Measurements from ENCODE around the gene AARS2. TPM values are rescaled to one million over a fixed set of nuclear protein-coding genes. Genes with fewer than 3 reads are reported as not detected.
A peak's percentile ranks its signal among the peaks of the same experiment; 100 is the strongest.

AARS2 gene
- total and polyA plus RNA-seq, 5 donors from 2014 or later, result 3.6 to 15.7 (median 8.3) TPM

GRCh38 chr6:44311304-44311703 lies 1.8 kb downstream of the AARS2 start:
- DNase-seq, result no peak
- Mint-ChIP-seq H3K4me3 (peak overlapping the region; percentile 75 to 98 (median 96)), H3K27me3 (peaks cover 7% of the 10 kb centered on the region), H3K9me3 (no peaks in the 10 kb centered on the region), H3K27ac (no peak overlapping the region), H3K4me1 (peaks cover 0 to 31% (median 16%) of the 10 kb centered on the region in 4 donors), H3K36me3 (peaks cover 23% of the 10 kb centered on the region)
- Histone ChIP-seq H3K36me3 (ENCODE audit: control insufficient read depth, insufficient read depth, low read length) (peaks cover 36% of the 10 kb centered on the region), H3K27ac (ENCODE audit: insufficient read depth, low read length, poor library complexity, severe bottlenecking) (no peak overlapping the region), H3K27me3 (ENCODE audit: control insufficient read depth, insufficient read depth, low read length) (no peaks in the 10 kb centered on the region), H3K4me3 (ENCODE audit: low read depth, low read length) (no peak overlapping the region), H3K4me1 (ENCODE audit: control insufficient read depth, insufficient read depth, low read length, poor library complexity, severe bottlenecking) (peaks cover 11% of the 10 kb centered on the region), H3K9me3 (ENCODE audit: control insufficient read depth in 2 of 2, low read length in 2 of 2) (no peaks in the 10 kb centered on the region)
- no peak for ATAC-seq (ENCODE audit: low read depth in 2 of 2)

DNA sequence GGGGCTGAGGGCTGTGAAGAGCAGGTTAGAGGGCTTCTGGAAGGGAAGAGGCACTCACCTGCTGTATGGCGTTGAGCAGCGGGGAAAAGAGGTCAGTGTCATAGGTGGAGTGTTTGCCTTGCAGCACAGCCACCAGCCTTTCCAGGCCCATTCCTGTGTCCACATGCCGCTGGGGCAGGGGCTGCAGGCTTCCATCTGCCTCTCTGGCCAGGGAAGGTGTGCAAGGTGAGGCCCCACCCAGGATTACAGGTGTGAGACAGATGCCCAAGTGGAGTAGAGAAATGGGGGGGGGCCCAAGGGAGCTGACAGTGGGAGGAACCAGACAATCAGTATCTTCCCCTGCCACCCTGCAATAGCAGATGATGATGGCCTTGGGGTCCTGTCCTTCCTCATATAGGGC lies 2.9 kb downstream of the AARS2 start:
- Histone ChIP-seq H3K27me3 (ENCODE audit: control insufficient read depth, insufficient read depth, low read length) (no peaks in the 10 kb centered on the region), H3K27ac (ENCODE audit: insufficient read depth, low read length, poor library complexity, severe bottlenecking) (no peak overlapping the region), H3K4me1 (ENCODE audit: control insufficient read depth, insufficient read depth, low read length, poor library complexity, severe bottlenecking) (peaks cover 11% of the 10 kb centered on the region), H3K4me3 (ENCODE audit: low read depth, low read length) (no peak overlapping the region), H3K36me3 (ENCODE audit: control insufficient read depth, insufficient read depth, low read length) (peaks cover 46% of the 10 kb centered on the region), H3K9me3 (ENCODE audit: control insufficient read depth in 2 of 2, low read length in 2 of 2) (no peaks in the 10 kb centered on the region)
- DNase-seq, result no peak
- peaks cover 4% of the 10 kb centered on the region for H3K27me3 Mint-ChIP-seq
- peaks cover 0 to 33% (median 16%) of the 10 kb centered on the region in 4 donors for H3K4me1 Mint-ChIP-seq
- no peaks in the 10 kb centered on the region for H3K9me3 Mint-ChIP-seq
- no peak for ATAC-seq (ENCODE audit: low read depth in 2 of 2)
- no peak overlapping the region for H3K27ac Mint-ChIP-seq
- H3K4me3 Mint-ChIP-seq, result peak overlapping the region; percentile 24 to 86 (median 41)
- H3K36me3 Mint-ChIP-seq, result peaks cover 28% of the 10 kb centered on the region

GRCh38 chr6:44309631-44310030 lies 3.5 kb downstream of the AARS2 start:
- ATAC-seq (ENCODE audit: low read depth in 2 of 2) (no peak), DNase-seq (no peak)
- H3K27me3 ChIP-seq (ENCODE audit: control insufficient read depth, insufficient read depth, low read length), result no peaks in the 10 kb centered on the region
- peaks cover 11% of the 10 kb centered on the region for H3K4me1 ChIP-seq (ENCODE audit: control insufficient read depth, insufficient read depth, low read length, poor library complexity, severe bottlenecking)
- H3K36me3 ChIP-seq (ENCODE audit: control insufficient read depth, insufficient read depth, low read length), result peaks cover 46% of the 10 kb centered on the region
- peaks cover 28% of the 10 kb centered on the region for H3K36me3 Mint-ChIP-seq
- H3K4me3 ChIP-seq (ENCODE audit: low read depth, low read length), result no peak overlapping the region
- H3K27ac ChIP-seq (ENCODE audit: insufficient read depth, low read length, poor library complexity, severe bottlenecking), result no peak overlapping the region
- H3K4me1 Mint-ChIP-seq, result peaks cover 0 to 33% (median 16%) of the 10 kb centered on the region in 4 donors
- H3K27me3 Mint-ChIP-seq, result peaks cover 4% of the 10 kb centered on the region
- no peaks in the 10 kb centered on the region for H3K9me3 Mint-ChIP-seq
- H3K9me3 ChIP-seq (ENCODE audit: control insufficient read depth in 2 of 2, low read length in 2 of 2), result no peaks in the 10 kb centered on the region
- peak overlapping the region in 1 of 3 donors; percentile 31 for H3K27ac Mint-ChIP-seq
- H3K4me3 Mint-ChIP-seq, result peak overlapping the region in 2 of 4 donors; percentile 35 to 86

- Histone ChIP-seq H3K4me3 (ENCODE audit: low read depth, low read length) (no peak overlapping the region), H3K9me3 (ENCODE audit: control insufficient read depth in 2 of 2, low read length in 2 of 2) (no peaks in the 10 kb centered on the region), H3K27me3 (ENCODE audit: control insufficient read depth, insufficient read depth, low read length) (no peaks in the 10 kb centered on the region), H3K27ac (ENCODE audit: insufficient read depth, low read length, poor library complexity, severe bottlenecking) (no peak overlapping the region), H3K36me3 (ENCODE audit: control insufficient read depth, insufficient read depth, low read length) (peaks cover 51% of the 10 kb centered on the region), H3K4me1 (ENCODE audit: control insufficient read depth, insufficient read depth, low read length, poor library complexity, severe bottlenecking) (peaks cover 11% of the 10 kb centered on the region)
- H3K27ac Mint-ChIP-seq, result no peak overlapping the region
- no peak for ATAC-seq (ENCODE audit: low read depth in 2 of 2)
- H3K9me3 Mint-ChIP-seq, result no peaks in the 10 kb centered on the region
- DNase-seq, result no peak
- H3K36me3 Mint-ChIP-seq, result peaks cover 28% of the 10 kb centered on the region
- peak overlapping the region in 2 of 4 donors; percentile 41 to 83 for H3K4me3 Mint-ChIP-seq
- H3K27me3 Mint-ChIP-seq, result peaks cover 4% of the 10 kb centered on the region
- H3K4me1 Mint-ChIP-seq, result peaks cover 0 to 33% (median 16%) of the 10 kb centered on the region in 4 donors
Observed at GRCh38 chr6:44309092-44309491, 4.1 kb downstream of the AARS2 start.

GRCh38 chr6:44307217-44307616 lies 5.9 kb downstream of the AARS2 start:
- no peak overlapping the region for H3K27ac Mint-ChIP-seq
- Histone ChIP-seq H3K36me3 (ENCODE audit: control insufficient read depth, insufficient read depth, low read length) (peaks cover 66% of the 10 kb centered on the region), H3K27ac (ENCODE audit: insufficient read depth, low read length, poor library complexity, severe bottlenecking) (no peak overlapping the region), H3K4me1 (ENCODE audit: control insufficient read depth, insufficient read depth, low read length, poor library complexity, severe bottlenecking) (peaks cover 5% of the 10 kb centered on the region), H3K27me3 (ENCODE audit: control insufficient read depth, insufficient read depth, low read length) (no peaks in the 10 kb centered on the region), H3K4me3 (ENCODE audit: low read depth, low read length) (no peak overlapping the region), H3K9me3 (ENCODE audit: control insufficient read depth in 2 of 2, low read length in 2 of 2) (no peaks in the 10 kb centered on the region)
- H3K27me3 Mint-ChIP-seq, result no peaks in the 10 kb centered on the region
- H3K4me1 Mint-ChIP-seq, result peaks cover 0 to 20% (median 11%) of the 10 kb centered on the region in 4 donors
- DNase-seq (no peak), ATAC-seq (ENCODE audit: low read depth in 2 of 2) (no peak)
- H3K4me3 Mint-ChIP-seq, result peak overlapping the region in 1 of 4 donors; percentile 61
- H3K9me3 Mint-ChIP-seq, result no peaks in the 10 kb centered on the region
- peaks cover 28% of the 10 kb centered on the region for H3K36me3 Mint-ChIP-seq

DNA sequence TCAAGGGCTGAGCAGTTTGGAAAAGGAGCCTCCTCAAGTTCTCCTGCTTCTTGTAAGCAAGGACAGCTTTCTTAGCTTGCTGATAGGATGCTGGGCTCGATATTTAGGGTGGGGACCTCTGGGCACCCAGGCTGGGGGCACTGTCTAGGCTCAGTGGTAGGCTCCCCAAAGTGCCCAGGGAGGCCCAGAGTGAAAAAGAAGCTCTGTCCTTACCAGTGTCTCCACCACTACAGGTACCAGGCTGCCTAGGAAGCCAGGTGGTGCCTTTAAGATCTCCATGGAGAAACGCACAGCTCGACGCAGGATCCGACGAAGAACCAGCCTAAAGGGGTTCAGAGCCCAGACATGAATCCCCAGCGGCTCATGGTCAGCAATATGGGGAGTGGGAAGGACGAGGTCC lies 6.4 kb downstream of the AARS2 start:
- Histone ChIP-seq H3K9me3 (ENCODE audit: control insufficient read depth in 2 of 2, low read length in 2 of 2) (no peaks in the 10 kb centered on the region), H3K27ac (ENCODE audit: insufficient read depth, low read length, poor library complexity, severe bottlenecking) (no peak overlapping the region), H3K4me3 (ENCODE audit: low read depth, low read length) (no peak overlapping the region), H3K36me3 (ENCODE audit: control insufficient read depth, insufficient read depth, low read length) (peaks cover 71% of the 10 kb centered on the region), H3K27me3 (ENCODE audit: control insufficient read depth, insufficient read depth, low read length) (no peaks in the 10 kb centered on the region), H3K4me1 (ENCODE audit: control insufficient read depth, insufficient read depth, low read length, poor library complexity, severe bottlenecking) (no peaks in the 10 kb centered on the region)
- peaks cover 0 to 14% (median 8%) of the 10 kb centered on the region in 4 donors for H3K4me1 Mint-ChIP-seq
- no peak for ATAC-seq (ENCODE audit: low read depth in 2 of 2)
- no peaks in the 10 kb centered on the region for H3K9me3 Mint-ChIP-seq
- no peak for DNase-seq
- H3K27ac Mint-ChIP-seq, result no peak overlapping the region
- H3K27me3 Mint-ChIP-seq, result no peaks in the 10 kb centered on the region
- H3K4me3 Mint-ChIP-seq, result no peak overlapping the region
- peaks cover 32% of the 10 kb centered on the region for H3K36me3 Mint-ChIP-seq

- Histone ChIP-seq H3K9me3 (ENCODE audit: control insufficient read depth in 2 of 2, low read length in 2 of 2) (no peaks in the 10 kb centered on the region), H3K27ac (ENCODE audit: insufficient read depth, low read length, poor library complexity, severe bottlenecking) (no peak overlapping the region), H3K4me3 (ENCODE audit: low read depth, low read length) (no peak overlapping the region), H3K36me3 (ENCODE audit: control insufficient read depth, insufficient read depth, low read length) (peaks cover 69% of the 10 kb centered on the region), H3K4me1 (ENCODE audit: control insufficient read depth, insufficient read depth, low read length, poor library complexity, severe bottlenecking) (no peaks in the 10 kb centered on the region), H3K27me3 (ENCODE audit: control insufficient read depth, insufficient read depth, low read length) (no peaks in the 10 kb centered on the region)
- DNase-seq (no peak), ATAC-seq (ENCODE audit: low read depth in 2 of 2) (no peak)
- Mint-ChIP-seq H3K36me3 (peaks cover 42% of the 10 kb centered on the region), H3K27me3 (no peaks in the 10 kb centered on the region), H3K9me3 (no peaks in the 10 kb centered on the region), H3K4me1 (peaks cover 0 to 9% (median 7%) of the 10 kb centered on the region in 4 donors), H3K4me3 (no peak overlapping the region), H3K27ac (no peak overlapping the region)
Observed at GRCh38 chr6:44305200-44305725, 7.9 kb downstream of the AARS2 start.
